Thoracic aorta (tissue), 2 donors: Measurements from ENCODE around the gene PANX2. TPM values are rescaled to one million over a fixed set of nuclear protein-coding genes. Genes with fewer than 3 reads are reported as not detected.

Source experiments
- ATAC-seq: fragments of 150-250 bp; one replicate; pipeline ENCODE4 v1.8.0; 2017; ENCODE audit warnings: low read depth; ENCODE audit not compliant: insufficient number of reproducible peaks, low FRiP score
- DNase-seq: peaks from one replicate; pipeline ENCODE4 v3.0.0-alpha.2; 2020; ENCODE audit warnings: low spot score
- H3K27ac ChIP-seq, 2 donors: fragments of 200-600 bp; sonication (generic); 1 replicate in 1 of 2; 2 replicates in 1 of 2; pipeline ENCODE4 v1.5.1; 2016; ENCODE audit warnings: mild to moderate bottlenecking in 2 of 2, moderate library complexity in 2 of 2
- H3K27me3 ChIP-seq: fragments of 200-600 bp; sonication (generic); replicated peaks from 2 replicates; pipeline ENCODE4 v1.6.0; 2016; ENCODE audit warnings: mild to moderate bottlenecking; ENCODE audit not compliant: insufficient read depth
- H3K36me3 ChIP-seq: fragments of 200-600 bp; sonication (generic); one replicate; pipeline ENCODE4 v1.5.1; 2016
- H3K4me1 ChIP-seq, 2 donors: fragments of 200-600 bp; sonication (generic); 1 replicate in 1 of 2; 2 replicates in 1 of 2; pipeline versions ENCODE4 v1.5.1 to v1.6.0; 2016; ENCODE audit warnings: low read depth in 2 of 2, mild to moderate bottlenecking in 1 of 2; ENCODE audit not compliant: control insufficient read depth in 1 of 2
- H3K4me3 ChIP-seq: fragments of 200-600 bp; sonication (generic); 2 replicates; pipeline ENCODE4 v1.5.1; 2016; ENCODE audit warnings: mild to moderate bottlenecking
- H3K9me3 ChIP-seq: fragments of 200-600 bp; sonication (generic); 2 replicates; pipeline ENCODE4 v1.5.1; 2016
- CTCF ChIP-seq: fragments of 200-600 bp; sonication (generic); IDR thresholded peaks from one replicate; pipeline ENCODE4 v1.5.1; 2019; ENCODE audit warnings: antibody characterized with exemption
- total RNA-seq, 2 donors: library from RNA; depleted of rRNA; stranded (reverse); fragments of >200 nt; gene quantifications; one replicate each; pipeline versions ENCODE4 v1.1.0 to v1.2.3, GENCODE V29; 2016

PANX2 gene
- total RNA-seq, 2 donors from 2014 or later: 2.5 to 4.1 TPM

GRCh38 chr22:50184902-50185374 is 14.4 kb downstream of the PANX2 start:
- no peaks in the 10 kb centered on the region for H3K9me3 ChIP-seq
- no peaks in the 10 kb centered on the region for H3K36me3 ChIP-seq
- H3K27ac ChIP-seq: no peak overlapping the region
- no peaks in the 10 kb centered on the region for H3K27me3 ChIP-seq
- ATAC-seq (no peak), DNase-seq (no peak)
- peak overlapping the region; percentile 93 for H3K4me3 ChIP-seq
- peaks cover 29 to 41% of the 10 kb centered on the region in 2 donors for H3K4me1 ChIP-seq
- no peak for TF ChIP-seq CTCF

GRCh38 chr22:50185375-50186087 is 15.0 kb downstream of the PANX2 start, which contains the start of gene TRABD:
Gene TRABD (plus strand): TSS chr22:50185913. CDS start chr22:50193061, 7,148 bp downstream.
- no peak for TF ChIP-seq CTCF
- Histone ChIP-seq H3K27me3 (no peaks in the 10 kb centered on the region), H3K4me3 (peak within 1 kb of the TSS; percentile 93), H3K27ac (peak within 1 kb of the TSS in 1 of 2 donors; percentile 49), H3K4me1 (peaks cover 31 to 47% of the 10 kb centered on the region in 2 donors), H3K36me3 (no peaks in the 10 kb centered on the region), H3K9me3 (no peaks in the 10 kb centered on the region)
- ATAC-seq (peak; percentile 64), DNase-seq (no peak)

GRCh38 chr22:50186181-50186714 is 15.7 kb downstream of the PANX2 start:
- H3K9me3 ChIP-seq: no peaks in the 10 kb centered on the region
- H3K27me3 ChIP-seq: no peaks in the 10 kb centered on the region
- no peak for TF ChIP-seq CTCF
- peak overlapping the region in 1 of 2 donors; percentile 49 for H3K27ac ChIP-seq
- peaks cover 37 to 54% of the 10 kb centered on the region in 2 donors for H3K4me1 ChIP-seq
- ATAC-seq (no peak), DNase-seq (no peak)
- peak overlapping the region; percentile 93 for H3K4me3 ChIP-seq
- no peaks in the 10 kb centered on the region for H3K36me3 ChIP-seq

- peaks cover 38 to 55% of the 10 kb centered on the region in 2 donors for H3K4me1 ChIP-seq
- H3K27me3 ChIP-seq: no peaks in the 10 kb centered on the region
- DNase-seq: no peak
Observed at GRCh38 chr22:50186761-50187523, 16.4 kb downstream of the PANX2 start.

More at GRCh38 chr22:50186761-50187523, 16.4 kb downstream of the PANX2 start:
- H3K27ac ChIP-seq: peak overlapping the region in 1 of 2 donors; percentile 49
- ATAC-seq: no peak
- H3K9me3 ChIP-seq: no peaks in the 10 kb centered on the region
- no peaks in the 10 kb centered on the region for H3K36me3 ChIP-seq
- peak overlapping the region; percentile 93 for H3K4me3 ChIP-seq
- no peak for TF ChIP-seq CTCF
